ENCODE measurements around the gene RPL22L1.
"Not testable (repeated sequence)": the region's sequence is repeated elsewhere in the genome, so short reads cannot be mapped to it uniquely, and the experiment has no call there.

RPL22L1 gene

DNA sequence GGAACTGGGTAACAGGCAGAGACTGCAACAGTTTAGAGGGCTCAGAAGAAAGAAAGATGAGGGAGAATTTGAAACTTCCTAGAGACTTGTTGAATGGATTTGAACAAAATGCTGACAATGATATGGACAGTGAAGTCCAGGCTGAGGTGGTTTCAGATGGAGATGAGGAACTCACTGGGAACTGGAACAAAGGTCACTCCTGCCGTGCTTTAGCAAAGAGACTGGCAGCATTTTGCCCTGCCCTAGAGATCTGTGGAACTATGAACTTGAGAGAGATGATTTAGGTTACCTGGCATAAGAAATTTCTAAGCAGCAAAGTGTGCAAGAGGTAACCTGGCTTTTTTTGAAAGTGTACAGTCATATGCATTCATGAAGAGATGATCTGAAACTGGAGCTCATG is 26.8 kb upstream of the RPL22L1 start:
- H3K27ac ChIP-seq (ENCODE audit: poor library complexity, severe bottlenecking), result no peak overlapping the region
- ATAC-seq (ENCODE audit: low read depth) (no peak), DNase-seq (ENCODE audit: low spot score) (no peak)
- H3K4me3 ChIP-seq (ENCODE audit: severe bottlenecking), result no peak overlapping the region
- 0 out of 2 replicates have a peak, but pooled peaks cover 6% of the 10 kb centered on the region for H3K36me3 ChIP-seq (ENCODE audit: low read depth)
- no peaks in the 10 kb centered on the region for H3K27me3 ChIP-seq (ENCODE audit: insufficient read depth, poor library complexity, severe bottlenecking)
- H3K4me1 ChIP-seq (ENCODE audit: insufficient read depth, poor library complexity, severe bottlenecking), result no peaks in the 10 kb centered on the region
- no peaks in the 10 kb centered on the region for H3K9me3 ChIP-seq (ENCODE audit: severe bottlenecking)
- TF ChIP-seq, protein P1, sequence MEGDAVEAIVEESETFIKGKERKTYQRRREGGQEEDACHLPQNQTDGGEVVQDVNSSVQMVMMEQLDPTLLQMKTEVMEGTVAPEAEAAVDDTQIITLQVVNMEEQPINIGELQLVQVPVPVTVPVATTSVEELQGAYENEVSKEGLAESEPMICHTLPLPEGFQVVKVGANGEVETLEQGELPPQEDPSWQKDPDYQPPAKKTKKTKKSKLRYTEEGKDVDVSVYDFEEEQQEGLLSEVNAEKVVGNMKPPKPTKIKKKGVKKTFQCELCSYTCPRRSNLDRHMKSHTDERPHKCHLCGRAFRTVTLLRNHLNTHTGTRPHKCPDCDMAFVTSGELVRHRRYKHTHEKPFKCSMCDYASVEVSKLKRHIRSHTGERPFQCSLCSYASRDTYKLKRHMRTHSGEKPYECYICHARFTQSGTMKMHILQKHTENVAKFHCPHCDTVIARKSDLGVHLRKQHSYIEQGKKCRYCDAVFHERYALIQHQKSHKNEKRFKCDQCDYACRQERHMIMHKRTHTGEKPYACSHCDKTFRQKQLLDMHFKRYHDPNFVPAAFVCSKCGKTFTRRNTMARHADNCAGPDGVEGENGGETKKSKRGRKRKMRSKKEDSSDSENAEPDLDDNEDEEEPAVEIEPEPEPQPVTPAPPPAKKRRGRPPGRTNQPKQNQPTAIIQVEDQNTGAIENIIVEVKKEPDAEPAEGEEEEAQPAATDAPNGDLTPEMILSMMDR (IDR thresholded peaks at IDR 0.05; ENCODE audit: poor library complexity, severe bottlenecking), result no peak

DNA sequence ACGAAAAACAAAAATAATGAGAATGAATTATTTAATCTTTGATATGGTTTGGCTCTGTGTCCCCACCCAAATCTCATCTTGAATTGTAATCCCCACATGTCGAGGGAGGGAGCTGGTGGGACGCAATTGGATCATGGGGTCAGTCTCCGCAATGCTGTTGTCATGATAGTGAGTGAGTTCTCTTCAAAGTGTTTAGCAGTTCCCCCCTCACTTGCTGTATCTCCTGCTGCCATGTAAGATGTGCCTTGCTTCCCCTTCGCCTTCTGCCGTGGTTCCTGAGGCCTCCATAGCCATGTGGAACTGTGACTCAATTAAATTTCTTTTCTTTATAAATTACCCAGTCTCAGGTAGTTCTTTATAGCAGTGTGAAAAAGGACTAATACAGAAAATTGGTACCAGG is 26.3 kb upstream of the RPL22L1 start:
- H3K27me3 ChIP-seq (ENCODE audit: insufficient read depth, poor library complexity, severe bottlenecking); H3K27ac ChIP-seq (ENCODE audit: poor library complexity, severe bottlenecking); H3K4me3 ChIP-seq (ENCODE audit: severe bottlenecking); H3K9me3 ChIP-seq (ENCODE audit: severe bottlenecking); ATAC-seq (ENCODE audit: low read depth); DNase-seq (ENCODE audit: low spot score); H3K4me1 ChIP-seq (ENCODE audit: insufficient read depth, poor library complexity, severe bottlenecking); H3K36me3 ChIP-seq (ENCODE audit: low read depth): not testable (repeated sequence)

DNA sequence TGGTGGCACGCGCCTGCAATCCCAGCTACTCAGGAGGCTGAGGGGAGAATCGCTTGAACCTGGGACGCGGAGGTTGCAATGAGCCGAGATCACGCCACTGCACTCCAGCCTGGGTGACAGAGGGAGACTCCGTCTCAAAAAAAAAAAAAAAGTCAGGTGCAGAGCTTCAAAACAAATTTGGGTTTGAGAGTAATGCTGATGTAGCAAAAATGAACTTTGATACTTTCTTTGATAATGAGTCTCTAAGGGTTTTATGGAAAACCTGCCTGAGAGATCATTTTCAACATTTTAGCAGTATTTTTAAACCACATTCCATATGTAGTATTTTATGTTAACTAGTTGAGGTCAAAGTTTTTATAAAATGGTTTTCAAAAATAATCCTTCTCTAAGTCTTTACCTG is 23.9 kb upstream of the RPL22L1 start:
- Histone ChIP-seq H3K27me3 (ENCODE audit: insufficient read depth, poor library complexity, severe bottlenecking) (no peaks in the 10 kb centered on the region), H3K4me1 (ENCODE audit: insufficient read depth, poor library complexity, severe bottlenecking) (no peaks in the 10 kb centered on the region), H3K36me3 (ENCODE audit: low read depth) (0 out of 2 replicates have a peak, but pooled peaks cover 6% of the 10 kb centered on the region), H3K4me3 (ENCODE audit: severe bottlenecking) (no peak overlapping the region), H3K9me3 (ENCODE audit: severe bottlenecking) (no peaks in the 10 kb centered on the region), H3K27ac (ENCODE audit: poor library complexity, severe bottlenecking) (no peak overlapping the region)
- TF ChIP-seq, protein P1 (IDR thresholded peaks at IDR 0.05; ENCODE audit: poor library complexity, severe bottlenecking), result no peak
- DNase-seq (ENCODE audit: low spot score), result no peak
- no peak for ATAC-seq (ENCODE audit: low read depth)

DNA sequence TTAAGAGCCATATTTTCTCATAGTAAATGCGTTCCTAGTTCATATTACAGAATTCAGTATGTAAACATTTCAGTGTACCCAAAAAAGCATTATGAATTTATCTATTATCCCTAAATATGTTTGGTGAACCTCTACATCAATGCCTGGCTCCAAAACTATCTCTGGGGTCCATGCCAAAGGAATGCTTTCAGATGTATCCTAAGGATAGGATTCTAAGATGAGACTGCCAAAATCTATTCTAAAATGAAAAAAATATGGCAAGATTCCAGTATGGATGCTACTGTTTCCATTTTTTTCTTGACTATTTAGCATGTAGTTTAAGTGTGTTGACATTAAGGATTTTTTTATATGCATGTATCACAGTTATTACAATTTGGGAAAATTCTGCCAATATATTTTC is 19.6 kb upstream of the RPL22L1 start:
- no peak for ATAC-seq (ENCODE audit: low read depth)
- Histone ChIP-seq H3K36me3 (ENCODE audit: low read depth) (0 out of 2 replicates have a peak, but pooled peaks cover 6% of the 10 kb centered on the region), H3K27me3 (ENCODE audit: insufficient read depth, poor library complexity, severe bottlenecking) (no peaks in the 10 kb centered on the region), H3K4me1 (ENCODE audit: insufficient read depth, poor library complexity, severe bottlenecking) (no peaks in the 10 kb centered on the region), H3K4me3 (ENCODE audit: severe bottlenecking) (no peak overlapping the region), H3K9me3 (ENCODE audit: severe bottlenecking) (peaks cover 2% of the 10 kb centered on the region), H3K27ac (ENCODE audit: poor library complexity, severe bottlenecking) (no peak overlapping the region)
- TF ChIP-seq, protein P1 (IDR thresholded peaks at IDR 0.05; ENCODE audit: poor library complexity, severe bottlenecking), result no peak
- DNase-seq (ENCODE audit: low spot score), result no peak

DNA sequence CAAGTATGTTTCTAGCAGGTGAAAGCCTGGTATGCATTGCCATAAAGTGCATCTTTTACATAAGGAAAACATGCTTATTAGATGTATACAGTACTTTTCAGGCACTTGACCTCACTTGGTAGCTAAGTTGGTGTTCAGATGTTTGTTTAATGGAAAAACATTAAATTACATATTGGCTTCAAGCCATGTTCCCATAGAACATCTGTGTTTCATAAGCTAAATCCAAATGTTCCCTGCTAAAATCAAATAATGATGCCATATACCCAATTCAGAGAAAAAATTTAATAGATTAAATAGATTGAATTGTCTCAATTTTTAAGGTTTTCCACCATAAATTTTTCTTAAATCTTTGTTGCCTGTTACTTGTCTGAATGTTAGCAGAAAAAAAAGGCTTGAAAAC is 19.1 kb upstream of the RPL22L1 start:
- Histone ChIP-seq H3K36me3 (ENCODE audit: low read depth) (0 out of 2 replicates have a peak, but pooled peaks cover 6% of the 10 kb centered on the region), H3K27ac (ENCODE audit: poor library complexity, severe bottlenecking) (no peak overlapping the region), H3K9me3 (ENCODE audit: severe bottlenecking) (peaks cover 2% of the 10 kb centered on the region), H3K4me1 (ENCODE audit: insufficient read depth, poor library complexity, severe bottlenecking) (no peaks in the 10 kb centered on the region), H3K27me3 (ENCODE audit: insufficient read depth, poor library complexity, severe bottlenecking) (no peaks in the 10 kb centered on the region), H3K4me3 (ENCODE audit: severe bottlenecking) (no peak overlapping the region)
- TF ChIP-seq, protein P1 (IDR thresholded peaks at IDR 0.05; ENCODE audit: poor library complexity, severe bottlenecking), result no peak
- ATAC-seq (ENCODE audit: low read depth) (no peak), DNase-seq (ENCODE audit: low spot score) (no peak)

DNA sequence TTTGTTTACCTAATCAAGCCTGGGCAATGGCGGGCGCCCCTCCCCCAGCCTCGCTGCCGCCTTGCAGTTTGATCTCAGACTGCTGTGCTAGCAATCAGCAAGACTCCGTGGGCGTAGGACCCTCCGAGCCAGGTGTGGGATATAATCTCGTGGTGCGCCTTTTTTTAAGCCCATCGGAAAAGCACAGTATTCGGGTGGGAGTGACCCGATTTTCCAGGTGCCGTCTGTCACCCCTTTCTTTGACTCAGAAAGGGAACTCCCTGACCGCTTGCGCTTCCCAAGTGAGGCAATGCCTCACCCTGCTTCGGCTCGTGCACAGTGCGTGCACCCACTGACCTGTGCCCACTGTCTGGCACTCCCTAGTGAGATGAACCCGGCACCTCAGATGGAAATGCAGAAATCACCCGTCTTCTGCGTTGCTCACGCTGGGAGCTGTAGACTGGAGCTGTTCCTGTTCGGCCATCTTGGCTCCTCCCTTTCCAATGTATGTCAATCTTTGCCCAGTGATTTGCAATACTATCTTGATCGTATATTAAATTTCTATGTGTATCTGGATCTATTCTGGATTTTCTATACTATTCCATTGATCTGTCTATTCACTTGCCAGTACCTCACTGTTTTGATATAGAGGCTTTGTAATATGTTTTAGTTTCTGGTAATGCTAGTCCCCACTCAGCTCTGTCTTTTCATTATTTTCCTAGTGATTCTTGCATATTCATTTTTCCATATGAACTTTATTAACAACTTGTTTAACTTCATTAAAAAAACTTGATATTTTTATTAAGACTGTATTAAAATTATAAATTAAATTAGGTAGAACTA is 14.3 kb upstream of the RPL22L1 start:
- not testable (repeated sequence) for H3K9me3 ChIP-seq (ENCODE audit: severe bottlenecking); ATAC-seq (ENCODE audit: low read depth); H3K4me1 ChIP-seq (ENCODE audit: insufficient read depth, poor library complexity, severe bottlenecking); H3K4me3 ChIP-seq (ENCODE audit: severe bottlenecking); H3K27ac ChIP-seq (ENCODE audit: poor library complexity, severe bottlenecking); DNase-seq (ENCODE audit: low spot score); H3K27me3 ChIP-seq (ENCODE audit: insufficient read depth, poor library complexity, severe bottlenecking); H3K36me3 ChIP-seq (ENCODE audit: low read depth)

DNA sequence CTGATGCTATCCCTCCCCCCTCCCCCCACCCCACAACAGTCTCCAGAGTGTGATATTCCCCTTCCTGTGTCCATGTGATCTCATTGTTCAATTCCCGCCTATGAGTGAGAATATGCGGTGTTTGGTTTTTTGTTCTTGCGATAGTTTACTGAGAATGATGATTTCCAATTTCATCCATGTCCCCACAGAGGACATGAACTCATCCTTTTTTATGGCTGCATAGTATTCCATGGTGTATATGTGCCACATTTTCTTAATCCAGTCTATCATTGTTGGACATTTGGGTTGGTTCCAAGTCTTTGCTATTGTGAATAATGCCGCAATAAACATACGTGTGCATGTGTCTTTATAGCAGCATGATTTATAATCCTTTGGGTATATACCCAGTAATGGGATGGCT is 8.7 kb upstream of the RPL22L1 start:
- H3K27me3 ChIP-seq (ENCODE audit: insufficient read depth, poor library complexity, severe bottlenecking); DNase-seq (ENCODE audit: low spot score); H3K4me3 ChIP-seq (ENCODE audit: severe bottlenecking); H3K4me1 ChIP-seq (ENCODE audit: insufficient read depth, poor library complexity, severe bottlenecking); H3K36me3 ChIP-seq (ENCODE audit: low read depth); H3K9me3 ChIP-seq (ENCODE audit: severe bottlenecking); H3K27ac ChIP-seq (ENCODE audit: poor library complexity, severe bottlenecking); ATAC-seq (ENCODE audit: low read depth): not testable (repeated sequence)

DNA sequence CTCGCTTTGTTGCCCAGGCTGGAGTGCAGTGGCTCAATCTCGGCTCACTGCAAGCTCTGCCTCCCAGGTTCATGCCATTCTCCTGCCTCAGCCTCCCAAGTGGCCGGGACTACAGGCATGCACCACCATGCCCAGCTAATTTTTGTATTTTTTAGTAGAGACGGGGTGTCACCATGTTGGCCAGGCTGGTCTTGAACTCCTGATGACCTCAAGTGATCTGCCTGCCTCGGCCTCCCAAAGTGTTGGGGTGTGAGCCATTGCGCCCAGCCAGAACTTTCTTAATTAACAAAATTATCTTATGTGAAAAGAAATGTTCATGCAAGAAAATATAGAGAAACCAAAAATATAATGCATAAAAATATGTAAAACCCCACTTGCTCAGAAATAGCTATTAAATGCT is 7.3 kb upstream of the RPL22L1 start:
- H3K27me3 ChIP-seq (ENCODE audit: insufficient read depth, poor library complexity, severe bottlenecking); H3K4me1 ChIP-seq (ENCODE audit: insufficient read depth, poor library complexity, severe bottlenecking); H3K9me3 ChIP-seq (ENCODE audit: severe bottlenecking); ATAC-seq (ENCODE audit: low read depth); H3K36me3 ChIP-seq (ENCODE audit: low read depth); DNase-seq (ENCODE audit: low spot score); H3K4me3 ChIP-seq (ENCODE audit: severe bottlenecking); H3K27ac ChIP-seq (ENCODE audit: poor library complexity, severe bottlenecking): not testable (repeated sequence)
